NB4 (cell line): Measurements from ENCODE around the gene CDH4.

Source experiments
- DNase-seq: peaks from one replicate; pipeline ENCODE4 v3.0.0; 2010; ENCODE audit warnings: low read depth
- H3K4me3 ChIP-seq: one replicate; pipeline ENCODE4 v1.5.1; 2011; ENCODE audit warnings: mild to moderate bottlenecking, low read depth, low read length, moderate library complexity
- MAX ChIP-seq: IDR thresholded peaks from 2 replicates; pipeline ENCODE4 v1.6.1; 2011; ENCODE audit warnings: low read depth, low read length
- MYC ChIP-seq: IDR thresholded peaks from 2 replicates; pipeline ENCODE4 v1.6.1; 2011; ENCODE audit warnings: low read depth, low read length
- POLR2A ChIP-seq: IDR thresholded peaks from 2 replicates; pipeline ENCODE4 v1.6.1; 2011; ENCODE audit warnings: mild to moderate bottlenecking; ENCODE audit not compliant: insufficient read length; ENCODE audit errors: extremely low read depth
- TF ChIP-seq, protein P1 (sequence below): IDR thresholded peaks from one replicate; pipeline ENCODE4 v1.5.1; 2012; ENCODE audit warnings: low read depth, low read length

CDH4 gene

GRCh38 chr20:61217848-61218247 lies 34.2 kb upstream of the CDH4 start:
- TF ChIP-seq, protein P1, sequence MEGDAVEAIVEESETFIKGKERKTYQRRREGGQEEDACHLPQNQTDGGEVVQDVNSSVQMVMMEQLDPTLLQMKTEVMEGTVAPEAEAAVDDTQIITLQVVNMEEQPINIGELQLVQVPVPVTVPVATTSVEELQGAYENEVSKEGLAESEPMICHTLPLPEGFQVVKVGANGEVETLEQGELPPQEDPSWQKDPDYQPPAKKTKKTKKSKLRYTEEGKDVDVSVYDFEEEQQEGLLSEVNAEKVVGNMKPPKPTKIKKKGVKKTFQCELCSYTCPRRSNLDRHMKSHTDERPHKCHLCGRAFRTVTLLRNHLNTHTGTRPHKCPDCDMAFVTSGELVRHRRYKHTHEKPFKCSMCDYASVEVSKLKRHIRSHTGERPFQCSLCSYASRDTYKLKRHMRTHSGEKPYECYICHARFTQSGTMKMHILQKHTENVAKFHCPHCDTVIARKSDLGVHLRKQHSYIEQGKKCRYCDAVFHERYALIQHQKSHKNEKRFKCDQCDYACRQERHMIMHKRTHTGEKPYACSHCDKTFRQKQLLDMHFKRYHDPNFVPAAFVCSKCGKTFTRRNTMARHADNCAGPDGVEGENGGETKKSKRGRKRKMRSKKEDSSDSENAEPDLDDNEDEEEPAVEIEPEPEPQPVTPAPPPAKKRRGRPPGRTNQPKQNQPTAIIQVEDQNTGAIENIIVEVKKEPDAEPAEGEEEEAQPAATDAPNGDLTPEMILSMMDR = no peak
- TF ChIP-seq MYC (no peak), POLR2A (no peak), MAX (no peak)
- no peak overlapping the region for H3K4me3 ChIP-seq
- DNase-seq = no peak

DNA sequence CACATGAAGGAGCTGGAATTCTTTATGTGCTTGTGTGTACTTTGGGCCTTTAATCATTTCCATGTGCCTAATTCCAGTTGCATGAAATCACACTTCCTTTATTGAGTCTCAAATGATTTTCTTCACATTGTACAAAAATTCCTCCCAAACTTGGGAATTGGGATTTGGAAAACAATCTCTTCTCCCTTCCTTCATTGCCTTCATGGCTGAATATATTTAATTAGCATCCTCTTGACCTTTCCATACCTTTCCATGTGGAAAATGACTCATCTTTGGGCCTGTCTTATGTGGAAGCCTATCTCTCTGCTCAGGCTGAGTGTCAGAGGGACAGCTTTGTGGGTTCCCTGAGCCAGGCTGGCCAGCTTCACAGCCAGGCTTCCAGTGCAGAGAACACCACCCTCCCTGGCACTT lies 33.0 kb upstream of the CDH4 start:
- no peak for DNase-seq
- no peak overlapping the region for H3K4me3 ChIP-seq
- TF ChIP-seq MYC (no peak), POLR2A (no peak), MAX (no peak)
- TF ChIP-seq, protein P1 = no peak

DNA sequence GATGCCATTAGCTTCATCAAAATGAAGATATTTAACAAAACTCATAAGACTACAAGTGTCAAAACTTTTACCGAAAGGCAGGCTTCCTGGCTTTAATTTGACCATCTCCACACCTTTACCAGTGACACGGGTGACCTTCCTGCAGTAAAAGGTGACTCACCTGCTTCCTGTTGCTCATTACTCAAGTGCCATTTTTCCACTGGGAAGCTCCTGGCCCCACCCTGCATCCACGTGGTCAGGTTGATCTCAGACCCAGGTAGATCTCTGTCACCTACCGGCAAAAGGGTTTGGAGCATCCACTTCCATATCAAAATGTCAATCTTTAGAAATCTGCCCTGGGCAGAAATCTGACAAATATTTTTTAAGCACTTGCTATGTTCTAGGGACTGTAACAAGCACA lies 31.9 kb upstream of the CDH4 start:
- no peak for DNase-seq
- TF ChIP-seq POLR2A (no peak), MYC (no peak), MAX (no peak)

DNA sequence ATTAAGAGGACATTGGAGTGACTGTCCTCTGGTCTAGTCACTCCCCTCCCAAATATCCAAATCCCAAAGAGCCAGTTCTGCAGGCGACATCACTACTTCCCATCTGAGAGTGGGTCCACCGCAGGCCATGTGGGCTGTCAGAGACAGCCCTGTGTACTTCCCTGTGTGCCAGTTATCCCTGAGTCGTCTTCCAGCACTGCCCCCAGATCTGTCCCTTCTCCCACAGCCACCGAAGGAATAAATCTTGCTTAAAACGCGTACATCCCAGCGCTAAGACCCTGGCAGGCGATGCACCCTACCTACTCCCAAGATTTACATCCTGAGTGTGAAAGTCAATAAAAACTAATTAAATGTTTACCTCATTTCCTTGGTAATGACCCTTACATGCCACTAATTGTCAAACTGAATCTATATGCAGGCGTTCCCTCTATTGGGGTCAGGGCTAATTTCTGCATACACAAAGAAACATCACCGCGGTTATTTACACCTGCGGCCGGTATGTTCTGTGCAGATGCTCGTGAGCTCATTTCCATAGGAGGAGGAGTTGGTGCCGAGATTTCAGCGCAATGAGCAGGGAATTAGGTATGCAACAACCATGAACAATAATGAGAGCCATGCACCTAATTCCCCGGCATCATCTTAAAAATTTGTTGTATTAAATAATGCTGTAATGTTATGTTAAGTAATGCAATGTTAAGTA lies 31.3 kb upstream of the CDH4 start:
- DNase-seq = no peak
- H3K4me3 ChIP-seq = no peak overlapping the region
- no peak for TF ChIP-seq MAX
- TF ChIP-seq MYC = no peak
- TF ChIP-seq, protein P1 = no peak
- no peak for TF ChIP-seq POLR2A

More for the DNA sequence above, 31.9 kb upstream of the CDH4 start:
- no peak overlapping the region for H3K4me3 ChIP-seq

DNA sequence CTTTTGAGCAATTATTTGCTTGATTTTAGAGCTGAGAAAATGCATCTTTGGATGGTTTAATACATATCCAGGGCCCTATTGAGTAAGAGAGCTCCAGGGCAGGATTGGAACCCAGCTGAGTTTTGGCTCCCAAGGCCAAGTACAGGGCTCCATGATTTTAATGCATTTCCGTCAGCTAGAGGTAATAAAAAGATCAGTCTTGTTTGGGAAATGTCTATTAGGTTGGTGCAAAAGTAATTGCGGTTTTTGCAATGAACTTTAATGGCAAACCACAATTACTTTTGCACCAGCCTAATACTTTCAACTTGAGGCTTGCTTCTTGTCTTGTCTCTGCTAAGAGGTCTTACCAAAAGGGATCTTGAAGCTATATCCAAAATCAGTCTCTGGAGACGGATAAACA lies 29.4 kb upstream of the CDH4 start:
- DNase-seq = no peak
- TF ChIP-seq POLR2A (no peak), MYC (no peak), MAX (no peak)
- TF ChIP-seq, protein P1 = no peak
- no peak overlapping the region for H3K4me3 ChIP-seq

DNA sequence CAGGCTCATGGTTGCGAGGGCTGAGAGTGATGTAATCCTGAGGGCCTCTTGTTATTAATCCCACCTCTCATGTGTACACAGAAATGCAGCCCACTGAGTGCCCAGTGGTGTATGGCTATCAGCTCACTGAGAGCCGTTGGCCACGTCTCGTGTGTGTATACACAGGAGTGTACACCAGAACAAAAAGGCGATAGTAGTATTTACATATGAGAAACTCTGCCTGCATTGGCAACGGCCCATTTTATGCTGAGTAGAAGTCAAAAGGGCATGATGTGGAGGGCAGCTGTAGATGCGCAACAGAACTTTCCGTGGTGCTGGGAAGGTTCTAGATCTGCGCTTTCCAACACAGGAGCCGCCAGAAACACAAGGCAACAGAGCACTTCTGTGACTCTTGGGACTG lies 28.9 kb upstream of the CDH4 start:
- TF ChIP-seq POLR2A (no peak), MAX (no peak), MYC (no peak)
- TF ChIP-seq, protein P1 = no peak
- DNase-seq = no peak
- H3K4me3 ChIP-seq = no peak overlapping the region
